Measurements from ENCODE around the gene CLECL1. TPM values are rescaled to one million over a fixed set of nuclear protein-coding genes. Genes with fewer than 3 reads are reported as not detected.
A peak's percentile ranks its signal among the peaks of the same experiment; 100 is the strongest.

Gene CLECL1
- total RNA-seq (2021; fragmentation: NEBNext Ultra II Directional; extraction: Animal tissue kit (Norgen Biotek cat#: 25700)) (not detected in 2 replicates), polyA plus RNA-seq (2011; rRNA removed) (not detected in 2 replicates), polyA minus RNA-seq (2011; rRNA and poly(A)+ RNA removed) (not detected in 2 replicates)
- not detected for polyA plus RNA-seq (2011; cell fraction: cytosol; rRNA removed)
- polyA plus RNA-seq (2011; cell fraction: nucleus; rRNA removed), result not detected
- polyA plus RNA-seq (2012, experiment 1 of 2), result not detected in 4 replicates
- polyA plus RNA-seq (2012, experiment 2 of 2), result not detected
- polyA plus RNA-seq (2013, experiment 1 of 2), result not detected
- not detected for polyA plus RNA-seq (2013, experiment 2 of 2)
- not detected for polyA minus RNA-seq (2011; cell fraction: cytosol; rRNA and poly(A)+ RNA removed)
- polyA minus RNA-seq (2011; cell fraction: nucleus; rRNA and poly(A)+ RNA removed), result not detected
- long read RNA-seq, experiment 1, result 0 reads
- long read RNA-seq, experiment 2, result 0 reads

GRCh38 chr12:9732921-9733461 is at the start of gene CLECL1:
Gene CLECL1, minus strand, starts transcription at chr12:9733097.
- H4K8ac ChIP-seq (ENCODE audit: extremely low read depth, insufficient read depth, low read length), result no peak within 1 kb of the TSS
- no peak within 1 kb of the TSS for H3K27ac ChIP-seq (ENCODE audit: low read depth, low read length)
- no peak within 1 kb of the TSS for H2BK15ac ChIP-seq (ENCODE audit: low read length)
- no peak within 1 kb of the TSS for H3K4ac ChIP-seq (replicated peaks; ENCODE audit: insufficient read length, low read depth, low read length)
- no peak within 1 kb of the TSS for H2BK20ac ChIP-seq (ENCODE audit: low read length)
- ChIA-PET CTCF (ENCODE audit: partially characterized antibody) (interaction anchor here (2.2 kb wide), 1 partner anchor 10 kb away, joined by 10 read pairs; no protein-coding TSS in a partner anchor), POLR2A (ENCODE audit: partially characterized antibody) (no interaction called here)
- no peak within 1 kb of the TSS for H3K18ac ChIP-seq (ENCODE audit: extremely low read depth, low read length)
- H2BK12ac ChIP-seq (ENCODE audit: low read depth, low read length), result no peak within 1 kb of the TSS
- H3K27me3 ChIP-seq (replicated peaks in 1 of 4; ENCODE audit: control insufficient read depth in 3 of 4, extremely low read depth in 1 of 4, insufficient read depth in 3 of 4, low read length in 3 of 4), result no peaks in the 10 kb centered on the region
- H4K20me1 ChIP-seq (replicated peaks in 1 of 2; ENCODE audit: control insufficient read depth in 1 of 2, insufficient read depth in 2 of 2, low read length in 2 of 2), result no peaks in the 10 kb centered on the region
- H3K79me2 ChIP-seq (ENCODE audit: control insufficient read depth in 1 of 2, insufficient read depth in 2 of 2, low read length in 2 of 2), result no peaks in the 10 kb centered on the region
- no peaks in the 10 kb centered on the region for H3K79me1 ChIP-seq (ENCODE audit: low read depth, low read length)
- 77% methylated on average over 8 of the region's 8 CpGs; no CpG with 5 or more reads in 1 of the 2 experiments for WGBS, 2 experiments (ENCODE audit: extremely low coverage in 1 of 2, insufficient coverage in 1 of 2, insufficient read length in 1 of 2, insufficient replicate concordance in 2 of 2, low coverage in 1 of 2, low lambda C conversion rate in 2 of 2, missing lambda C conversion rate in 1 of 2)
- peak within 1 kb of the TSS; percentile 74; the same call in 1 of the 2 replicates for H2AFZ ChIP-seq (ENCODE audit: low read length)
- H4K91ac ChIP-seq (replicated peaks; ENCODE audit: insufficient read length, low read length), result no peak within 1 kb of the TSS
- H3K9me3 ChIP-seq (ENCODE audit: insufficient read depth in 2 of 2, low read depth in 1 of 2, low read length in 1 of 2), result no peaks in the 10 kb centered on the region
- H3K4me1 ChIP-seq (replicated peaks in 1 of 4; ENCODE audit: control insufficient read depth in 3 of 4, insufficient read depth in 4 of 4, low read length in 3 of 4), result no peaks in the 10 kb centered on the region
- H3K4me3 ChIP-seq (ENCODE audit: extremely low read depth in 1 of 4, insufficient read depth in 2 of 4, low read depth in 3 of 4, low read length in 4 of 4), result no peak within 1 kb of the TSS
- no peak within 1 kb of the TSS for H2BK5ac ChIP-seq (ENCODE audit: low read depth, low read length)
- no peak for DNase-seq (ENCODE audit: low read depth in 1 of 2, low spot score in 2 of 2)
- H3K36me3 ChIP-seq (ENCODE audit: control insufficient read depth in 2 of 4, insufficient read depth in 4 of 4, low read length in 3 of 4), result no peaks in the 10 kb centered on the region
- H3K9ac ChIP-seq (replicated peaks in 1 of 4; ENCODE audit: extremely low read depth in 1 of 4, low read depth in 3 of 4, low read length in 3 of 4), result no peak within 1 kb of the TSS
- H3K23me2 ChIP-seq (ENCODE audit: low read depth, low read length), result no peaks in the 10 kb centered on the region
- no peak within 1 kb of the TSS for H3K14ac ChIP-seq (ENCODE audit: insufficient read length)
- no peak within 1 kb of the TSS for H4K5ac ChIP-seq (ENCODE audit: insufficient read length, low read depth, low read length)
- no peak within 1 kb of the TSS for H3K23ac ChIP-seq (ENCODE audit: insufficient read length)
- no peak for FAIRE-seq
- H3K56ac ChIP-seq (replicated peaks; ENCODE audit: insufficient read length, low read depth, low read length), result no peak within 1 kb of the TSS
- H2AK5ac ChIP-seq (ENCODE audit: low read depth, low read length), result no peak within 1 kb of the TSS
- H3K4me2 ChIP-seq (ENCODE audit: insufficient read depth in 1 of 2, low read depth in 2 of 2, low read length in 2 of 2), result no peak within 1 kb of the TSS
- TF ChIP-seq POU5F1 (IDR thresholded peaks at IDR 0.05; ENCODE audit: low read depth, low read length), result no peak
- TF ChIP-seq EGR1 (IDR thresholded peaks at IDR 0.05; ENCODE audit: borderline replicate concordance, low read depth, low read length), result no peak
- TF ChIP-seq ASH2L (IDR thresholded peaks at IDR 0.05; ENCODE audit: low read length), result no peak
- no peak for TF ChIP-seq NANOG (IDR thresholded peaks at IDR 0.05; ENCODE audit: insufficient read depth, low read depth, low read length, poor library complexity, severe bottlenecking)
- no peak for TF ChIP-seq EP300 (IDR thresholded peaks at IDR 0.05; ENCODE audit: borderline replicate concordance in 1 of 2, low read depth in 2 of 2, low read length in 2 of 2)
- TF ChIP-seq CHD2 (IDR thresholded peaks at IDR 0.05; ENCODE audit: low read length), result no peak
- no peak for TF ChIP-seq KDM5A (IDR thresholded peaks at IDR 0.05; ENCODE audit: low read length)
- TF ChIP-seq SIX5 (IDR thresholded peaks at IDR 0.05; ENCODE audit: low read depth, low read length), result no peak
- no peak for TF ChIP-seq FOSL1 (IDR thresholded peaks at IDR 0.05; ENCODE audit: insufficient read depth, low read depth, low read length)
- H2BK120ac ChIP-seq (replicated peaks; ENCODE audit: low read depth, low read length), result no peak within 1 kb of the TSS
